Type B pancreatic cell (in vitro differentiated cells): ENCODE data around the gene SMYD3. TPM values are rescaled to one million over a fixed set of nuclear protein-coding genes. Genes with fewer than 3 reads are reported as not detected.

ENCODE experiments used
- DNase-seq: peaks from one replicate; pipeline ENCODE4 v3.0.0; 2021; ENCODE audit warnings: mixed read lengths; ENCODE audit not compliant: unreplicated experiment; ENCODE audit errors: extremely low spot score
- H3K27ac Mint-ChIP-seq: 2 replicates; pipeline ENCODE4 v1.8.0; 2021; ENCODE audit warnings: mild to moderate bottlenecking, mixed read lengths
- H3K27me3 Mint-ChIP-seq: 2 replicates; pipeline ENCODE4 v1.8.0; 2021; ENCODE audit warnings: mixed read lengths
- H3K36me3 Mint-ChIP-seq: 2 replicates; pipeline ENCODE4 v1.8.0; 2021; ENCODE audit warnings: mixed read lengths
- H3K4me1 Mint-ChIP-seq: one replicate; pipeline ENCODE4 v1.8.0; 2021; ENCODE audit warnings: mixed read lengths; ENCODE audit not compliant: unreplicated experiment
- H3K4me3 Mint-ChIP-seq: 2 replicates; pipeline ENCODE4 v1.8.0; 2021; ENCODE audit warnings: mild to moderate bottlenecking, mixed read lengths
- H3K9me3 Mint-ChIP-seq: 2 replicates; pipeline ENCODE4 v1.8.0; 2021; ENCODE audit warnings: mixed read lengths
- total RNA-seq: library from RNA; stranded (reverse); gene quantifications from 2 replicates; pipeline ENCODE4 v1.2.1, GENCODE V29; 2021; ENCODE audit warnings: low replicate concordance
- TF ChIP-seq, protein P1 (sequence below): fragments of 200-600 bp; sonication (generic); conservative IDR thresholded peaks from 2 replicates; pipeline ENCODE4 v1.5.0; 2021; ENCODE audit warnings: antibody characterized with exemption, mild to moderate bottlenecking

The SMYD3 gene
- total RNA-seq, 1 donor from 2014 or later = 19.4 TPM

DNA sequence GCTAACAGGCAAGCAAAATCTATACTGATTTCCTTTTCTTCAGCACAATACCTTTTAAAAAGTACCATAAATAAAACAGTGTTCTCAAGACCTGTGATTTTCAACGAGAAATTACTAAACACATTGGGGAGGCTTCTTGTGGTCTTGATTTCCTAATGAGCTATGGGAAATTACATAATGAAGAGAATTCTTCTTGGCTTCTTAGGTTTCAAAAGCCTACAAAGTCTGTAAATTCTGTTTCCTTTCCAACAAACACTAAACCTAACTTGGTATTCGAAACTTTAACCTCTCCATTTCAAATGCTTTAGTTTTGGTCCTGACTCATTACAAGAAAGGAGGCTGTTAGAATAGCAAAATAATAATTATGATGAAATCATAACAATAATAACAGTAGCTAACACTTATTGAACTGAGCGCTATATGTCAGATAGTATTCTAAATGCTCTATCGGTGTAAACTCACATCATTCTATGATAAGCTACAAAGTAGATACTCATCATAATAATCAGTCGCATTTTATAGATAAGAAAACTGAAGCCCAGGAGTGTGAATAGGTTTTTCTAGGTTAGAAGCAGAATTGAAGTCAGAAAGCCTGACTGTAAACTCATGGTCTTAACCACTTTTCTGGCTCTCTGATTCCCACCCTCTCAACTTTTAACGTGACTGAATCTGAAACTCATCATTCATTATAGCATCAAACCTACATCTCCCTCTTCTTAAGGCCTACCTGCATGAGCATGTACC, 486.7 kb downstream of the SMYD3 start:
- H3K36me3 Mint-ChIP-seq = no peaks in the 10 kb centered on the region
- no peaks in the 10 kb centered on the region for H3K9me3 Mint-ChIP-seq
- no peak for DNase-seq
- TF ChIP-seq, protein P1, sequence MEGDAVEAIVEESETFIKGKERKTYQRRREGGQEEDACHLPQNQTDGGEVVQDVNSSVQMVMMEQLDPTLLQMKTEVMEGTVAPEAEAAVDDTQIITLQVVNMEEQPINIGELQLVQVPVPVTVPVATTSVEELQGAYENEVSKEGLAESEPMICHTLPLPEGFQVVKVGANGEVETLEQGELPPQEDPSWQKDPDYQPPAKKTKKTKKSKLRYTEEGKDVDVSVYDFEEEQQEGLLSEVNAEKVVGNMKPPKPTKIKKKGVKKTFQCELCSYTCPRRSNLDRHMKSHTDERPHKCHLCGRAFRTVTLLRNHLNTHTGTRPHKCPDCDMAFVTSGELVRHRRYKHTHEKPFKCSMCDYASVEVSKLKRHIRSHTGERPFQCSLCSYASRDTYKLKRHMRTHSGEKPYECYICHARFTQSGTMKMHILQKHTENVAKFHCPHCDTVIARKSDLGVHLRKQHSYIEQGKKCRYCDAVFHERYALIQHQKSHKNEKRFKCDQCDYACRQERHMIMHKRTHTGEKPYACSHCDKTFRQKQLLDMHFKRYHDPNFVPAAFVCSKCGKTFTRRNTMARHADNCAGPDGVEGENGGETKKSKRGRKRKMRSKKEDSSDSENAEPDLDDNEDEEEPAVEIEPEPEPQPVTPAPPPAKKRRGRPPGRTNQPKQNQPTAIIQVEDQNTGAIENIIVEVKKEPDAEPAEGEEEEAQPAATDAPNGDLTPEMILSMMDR = no peak
- H3K27me3 Mint-ChIP-seq = no peaks in the 10 kb centered on the region
- H3K27ac Mint-ChIP-seq = no peak overlapping the region
- H3K4me3 Mint-ChIP-seq = no peak overlapping the region
- H3K4me1 Mint-ChIP-seq = peaks cover 6% of the 10 kb centered on the region

DNA sequence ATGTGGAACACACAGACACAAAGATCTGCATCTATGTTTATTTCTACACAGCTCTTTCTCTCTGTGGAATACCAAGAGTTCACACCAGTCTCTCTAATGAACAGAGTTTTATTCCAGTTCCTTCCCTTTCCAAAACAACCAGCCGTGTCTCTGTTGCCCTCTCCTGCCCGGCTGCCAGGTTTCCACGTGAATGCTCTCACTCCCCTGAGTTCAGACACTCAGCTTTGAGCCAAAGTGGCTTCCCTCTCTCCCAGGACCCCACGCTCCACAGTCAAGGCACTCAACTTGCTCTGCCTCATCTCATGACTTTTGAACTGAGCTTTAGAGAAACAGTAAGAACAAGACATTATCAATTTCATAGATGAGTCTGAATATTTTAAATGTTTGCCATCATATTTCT, 488.9 kb downstream of the SMYD3 start:
- Mint-ChIP-seq H3K4me1 (peaks cover 3% of the 10 kb centered on the region), H3K9me3 (no peaks in the 10 kb centered on the region), H3K27me3 (no peaks in the 10 kb centered on the region), H3K27ac (no peak overlapping the region), H3K4me3 (no peak overlapping the region), H3K36me3 (no peaks in the 10 kb centered on the region)
- no peak for DNase-seq
- TF ChIP-seq, protein P1 = no peak

DNA sequence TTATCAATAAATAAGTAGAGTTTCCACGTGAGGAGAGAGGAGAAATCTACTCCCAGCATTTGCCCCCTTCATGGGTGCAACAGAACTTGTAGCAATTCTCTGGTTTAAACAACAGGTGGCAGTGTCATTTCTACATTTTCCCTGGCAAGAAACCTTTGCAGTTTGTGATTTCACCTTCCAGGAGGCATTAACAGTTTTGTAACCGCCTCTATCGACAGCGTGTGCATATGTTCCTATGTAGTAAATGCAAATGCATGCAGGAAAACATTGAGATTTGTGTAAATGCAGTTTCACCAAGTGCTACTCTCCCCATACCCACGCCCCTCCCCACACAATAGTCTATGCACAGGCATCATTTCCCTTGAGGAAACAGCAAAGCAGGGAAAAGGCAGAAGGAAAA, 494.7 kb downstream of the SMYD3 start:
- no peaks in the 10 kb centered on the region for H3K9me3 Mint-ChIP-seq
- H3K27me3 Mint-ChIP-seq = no peaks in the 10 kb centered on the region
- H3K4me1 Mint-ChIP-seq = peaks cover 4% of the 10 kb centered on the region
- H3K4me3 Mint-ChIP-seq = no peak overlapping the region
- no peak overlapping the region for H3K27ac Mint-ChIP-seq
- no peaks in the 10 kb centered on the region for H3K36me3 Mint-ChIP-seq
- TF ChIP-seq, protein P1 = peak; percentile 77
- DNase-seq = no peak

DNA sequence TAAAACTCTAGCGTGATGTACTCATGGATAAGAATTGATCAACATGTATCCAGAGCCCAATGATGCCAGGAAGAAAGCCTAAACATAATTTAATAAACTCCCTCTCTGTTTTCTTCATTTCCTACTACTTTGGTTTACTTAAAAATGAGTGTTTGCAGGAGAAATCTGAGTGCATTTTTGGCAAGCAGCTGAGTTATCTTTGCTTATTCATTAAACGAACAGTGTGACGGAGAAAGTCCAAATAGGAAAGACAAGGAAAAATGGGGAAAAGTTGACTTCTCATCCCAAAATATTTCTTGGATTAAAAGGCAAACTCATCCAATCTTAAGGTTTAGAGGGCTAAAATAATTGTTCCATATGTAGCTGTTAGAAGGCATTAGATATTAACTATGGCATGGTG, 496.7 kb downstream of the SMYD3 start:
- Mint-ChIP-seq H3K36me3 (no peaks in the 10 kb centered on the region), H3K4me1 (peaks cover 4% of the 10 kb centered on the region), H3K9me3 (no peaks in the 10 kb centered on the region), H3K27me3 (no peaks in the 10 kb centered on the region), H3K4me3 (no peak overlapping the region), H3K27ac (no peak overlapping the region)
- TF ChIP-seq, protein P1 = no peak
- no peak for DNase-seq

DNA sequence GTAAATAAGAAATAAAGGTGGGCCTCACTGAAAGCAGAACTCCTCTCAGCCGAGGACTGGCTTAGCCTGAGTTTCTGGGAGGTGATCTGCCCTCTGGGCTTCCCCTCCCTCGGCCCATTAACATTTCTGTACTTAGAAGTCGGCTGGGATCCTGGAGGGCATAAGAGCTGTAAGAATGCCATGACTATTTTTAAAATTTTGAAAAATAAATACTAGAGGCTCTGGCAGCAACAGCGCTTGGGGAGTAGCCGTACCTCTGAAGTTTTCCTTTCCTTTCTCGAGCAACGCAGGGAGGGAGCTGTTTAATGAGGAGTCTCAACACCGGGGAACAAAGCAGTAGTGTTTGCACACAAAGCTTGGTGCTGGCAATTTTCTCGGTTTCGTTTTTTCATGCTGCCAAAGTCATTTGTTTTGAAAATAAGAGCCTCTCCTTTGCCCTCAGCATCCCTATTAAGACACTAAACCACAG, 498.7 kb downstream of the SMYD3 start:
- no peak for DNase-seq
- Mint-ChIP-seq H3K27me3 (no peaks in the 10 kb centered on the region), H3K9me3 (no peaks in the 10 kb centered on the region), H3K36me3 (no peaks in the 10 kb centered on the region), H3K27ac (no peak overlapping the region), H3K4me1 (peaks cover 5% of the 10 kb centered on the region), H3K4me3 (peak overlapping the region; percentile 31)
- TF ChIP-seq, protein P1 = no peak
